ENCODE results near the gene GART.

DNA sequence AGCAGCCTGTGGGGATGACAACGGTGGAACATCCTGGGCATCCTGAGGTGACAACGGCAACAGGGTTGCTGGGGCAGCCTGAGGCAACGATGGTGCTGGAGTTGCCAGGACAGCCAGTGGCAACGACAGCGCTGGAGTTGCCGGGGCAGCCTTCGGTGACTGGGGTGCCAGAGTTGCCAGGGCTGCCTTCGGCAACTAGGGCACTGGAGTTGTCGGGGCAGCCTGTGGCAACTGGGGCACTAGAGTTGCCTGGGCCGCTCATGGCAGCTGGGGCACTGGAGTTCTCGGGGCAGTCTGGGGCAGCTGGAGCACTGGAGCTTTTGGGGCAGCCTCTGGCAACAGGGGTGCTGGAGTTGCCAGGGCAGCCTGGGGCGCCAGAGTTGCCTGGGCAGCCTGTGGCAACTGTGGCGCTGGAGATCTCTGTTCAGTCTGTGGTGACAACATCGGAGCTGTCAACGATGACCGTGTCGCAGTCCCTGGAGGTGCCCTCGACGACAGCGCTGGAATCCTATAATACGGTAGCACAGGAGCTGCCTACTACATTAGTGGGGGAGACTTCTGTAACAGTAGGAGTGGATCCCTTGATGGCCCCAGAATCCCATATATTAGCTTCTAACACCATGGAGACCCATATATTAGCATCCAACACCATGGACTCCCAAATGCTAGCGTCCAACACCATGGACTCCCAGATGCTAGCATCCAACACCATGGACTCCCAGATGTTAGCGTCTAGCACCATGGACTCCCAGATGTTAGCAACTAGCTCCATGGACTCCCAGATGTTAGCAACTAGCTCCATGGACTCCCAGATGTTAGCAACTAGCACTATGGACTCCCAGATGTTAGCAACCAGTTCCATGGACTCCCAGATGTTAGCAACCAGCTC lies 9.1 kb upstream of the GART start:
- TF ChIP-seq EZH2 (IDR thresholded peaks at IDR 0.05) = no peak
- no peak for TF ChIP-seq POLR2A (IDR thresholded peaks at IDR 0.05; ENCODE audit: borderline replicate concordance, extremely low read depth, insufficient read depth, insufficient read length)
- TF ChIP-seq POLR2AphosphoS5 (IDR thresholded peaks at IDR 0.05; ENCODE audit: low read depth, low read length) = no peak
- TF ChIP-seq SIN3A (IDR thresholded peaks at IDR 0.05; ENCODE audit: low read depth) = no peak
- TF ChIP-seq, protein P1, sequence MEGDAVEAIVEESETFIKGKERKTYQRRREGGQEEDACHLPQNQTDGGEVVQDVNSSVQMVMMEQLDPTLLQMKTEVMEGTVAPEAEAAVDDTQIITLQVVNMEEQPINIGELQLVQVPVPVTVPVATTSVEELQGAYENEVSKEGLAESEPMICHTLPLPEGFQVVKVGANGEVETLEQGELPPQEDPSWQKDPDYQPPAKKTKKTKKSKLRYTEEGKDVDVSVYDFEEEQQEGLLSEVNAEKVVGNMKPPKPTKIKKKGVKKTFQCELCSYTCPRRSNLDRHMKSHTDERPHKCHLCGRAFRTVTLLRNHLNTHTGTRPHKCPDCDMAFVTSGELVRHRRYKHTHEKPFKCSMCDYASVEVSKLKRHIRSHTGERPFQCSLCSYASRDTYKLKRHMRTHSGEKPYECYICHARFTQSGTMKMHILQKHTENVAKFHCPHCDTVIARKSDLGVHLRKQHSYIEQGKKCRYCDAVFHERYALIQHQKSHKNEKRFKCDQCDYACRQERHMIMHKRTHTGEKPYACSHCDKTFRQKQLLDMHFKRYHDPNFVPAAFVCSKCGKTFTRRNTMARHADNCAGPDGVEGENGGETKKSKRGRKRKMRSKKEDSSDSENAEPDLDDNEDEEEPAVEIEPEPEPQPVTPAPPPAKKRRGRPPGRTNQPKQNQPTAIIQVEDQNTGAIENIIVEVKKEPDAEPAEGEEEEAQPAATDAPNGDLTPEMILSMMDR (IDR thresholded peaks at IDR 0.05 in 2 of 3, conservative IDR thresholded peaks at IDR 0.05 in 1 of 3; ENCODE audit: borderline replicate concordance in 1 of 3, insufficient read depth in 1 of 3, low read depth in 2 of 3, low read length in 2 of 3) = no peak
- TF ChIP-seq, protein P2, sequence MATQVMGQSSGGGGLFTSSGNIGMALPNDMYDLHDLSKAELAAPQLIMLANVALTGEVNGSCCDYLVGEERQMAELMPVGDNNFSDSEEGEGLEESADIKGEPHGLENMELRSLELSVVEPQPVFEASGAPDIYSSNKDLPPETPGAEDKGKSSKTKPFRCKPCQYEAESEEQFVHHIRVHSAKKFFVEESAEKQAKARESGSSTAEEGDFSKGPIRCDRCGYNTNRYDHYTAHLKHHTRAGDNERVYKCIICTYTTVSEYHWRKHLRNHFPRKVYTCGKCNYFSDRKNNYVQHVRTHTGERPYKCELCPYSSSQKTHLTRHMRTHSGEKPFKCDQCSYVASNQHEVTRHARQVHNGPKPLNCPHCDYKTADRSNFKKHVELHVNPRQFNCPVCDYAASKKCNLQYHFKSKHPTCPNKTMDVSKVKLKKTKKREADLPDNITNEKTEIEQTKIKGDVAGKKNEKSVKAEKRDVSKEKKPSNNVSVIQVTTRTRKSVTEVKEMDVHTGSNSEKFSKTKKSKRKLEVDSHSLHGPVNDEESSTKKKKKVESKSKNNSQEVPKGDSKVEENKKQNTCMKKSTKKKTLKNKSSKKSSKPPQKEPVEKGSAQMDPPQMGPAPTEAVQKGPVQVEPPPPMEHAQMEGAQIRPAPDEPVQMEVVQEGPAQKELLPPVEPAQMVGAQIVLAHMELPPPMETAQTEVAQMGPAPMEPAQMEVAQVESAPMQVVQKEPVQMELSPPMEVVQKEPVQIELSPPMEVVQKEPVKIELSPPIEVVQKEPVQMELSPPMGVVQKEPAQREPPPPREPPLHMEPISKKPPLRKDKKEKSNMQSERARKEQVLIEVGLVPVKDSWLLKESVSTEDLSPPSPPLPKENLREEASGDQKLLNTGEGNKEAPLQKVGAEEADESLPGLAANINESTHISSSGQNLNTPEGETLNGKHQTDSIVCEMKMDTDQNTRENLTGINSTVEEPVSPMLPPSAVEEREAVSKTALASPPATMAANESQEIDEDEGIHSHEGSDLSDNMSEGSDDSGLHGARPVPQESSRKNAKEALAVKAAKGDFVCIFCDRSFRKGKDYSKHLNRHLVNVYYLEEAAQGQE (IDR thresholded peaks at IDR 0.05; ENCODE audit: low read depth) = no peak
- no peak for TF ChIP-seq CEBPB (IDR thresholded peaks at IDR 0.05; ENCODE audit: low read depth)
- TF ChIP-seq EGR1 (IDR thresholded peaks at IDR 0.05; ENCODE audit: low read depth) = no peak
- no peak for TF ChIP-seq ZFX (IDR thresholded peaks at IDR 0.05)
- TF ChIP-seq EZH2phosphoT487 (IDR thresholded peaks at IDR 0.05; ENCODE audit: borderline replicate concordance) = no peak
- no peak for TF ChIP-seq RAD21 (IDR thresholded peaks at IDR 0.05; ENCODE audit: low read depth)
- TF ChIP-seq, protein P3, sequence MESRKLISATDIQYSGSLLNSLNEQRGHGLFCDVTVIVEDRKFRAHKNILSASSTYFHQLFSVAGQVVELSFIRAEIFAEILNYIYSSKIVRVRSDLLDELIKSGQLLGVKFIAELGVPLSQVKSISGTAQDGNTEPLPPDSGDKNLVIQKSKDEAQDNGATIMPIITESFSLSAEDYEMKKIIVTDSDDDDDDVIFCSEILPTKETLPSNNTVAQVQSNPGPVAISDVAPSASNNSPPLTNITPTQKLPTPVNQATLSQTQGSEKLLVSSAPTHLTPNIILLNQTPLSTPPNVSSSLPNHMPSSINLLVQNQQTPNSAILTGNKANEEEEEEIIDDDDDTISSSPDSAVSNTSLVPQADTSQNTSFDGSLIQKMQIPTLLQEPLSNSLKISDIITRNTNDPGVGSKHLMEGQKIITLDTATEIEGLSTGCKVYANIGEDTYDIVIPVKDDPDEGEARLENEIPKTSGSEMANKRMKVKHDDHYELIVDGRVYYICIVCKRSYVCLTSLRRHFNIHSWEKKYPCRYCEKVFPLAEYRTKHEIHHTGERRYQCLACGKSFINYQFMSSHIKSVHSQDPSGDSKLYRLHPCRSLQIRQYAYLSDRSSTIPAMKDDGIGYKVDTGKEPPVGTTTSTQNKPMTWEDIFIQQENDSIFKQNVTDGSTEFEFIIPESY (IDR thresholded peaks at IDR 0.05; ENCODE audit: extremely low read depth, insufficient replicate concordance, low read length) = no peak
- TF ChIP-seq SRF (IDR thresholded peaks at IDR 0.05; ENCODE audit: low read depth) = no peak
- TF ChIP-seq YY1 (IDR thresholded peaks at IDR 0.05; ENCODE audit: extremely low read depth, insufficient replicate concordance, low read depth, low read length) = no peak

All from HCT116 (cell line).